ENCODE data around the gene PCMTD2.

Gene PCMTD2

DNA sequence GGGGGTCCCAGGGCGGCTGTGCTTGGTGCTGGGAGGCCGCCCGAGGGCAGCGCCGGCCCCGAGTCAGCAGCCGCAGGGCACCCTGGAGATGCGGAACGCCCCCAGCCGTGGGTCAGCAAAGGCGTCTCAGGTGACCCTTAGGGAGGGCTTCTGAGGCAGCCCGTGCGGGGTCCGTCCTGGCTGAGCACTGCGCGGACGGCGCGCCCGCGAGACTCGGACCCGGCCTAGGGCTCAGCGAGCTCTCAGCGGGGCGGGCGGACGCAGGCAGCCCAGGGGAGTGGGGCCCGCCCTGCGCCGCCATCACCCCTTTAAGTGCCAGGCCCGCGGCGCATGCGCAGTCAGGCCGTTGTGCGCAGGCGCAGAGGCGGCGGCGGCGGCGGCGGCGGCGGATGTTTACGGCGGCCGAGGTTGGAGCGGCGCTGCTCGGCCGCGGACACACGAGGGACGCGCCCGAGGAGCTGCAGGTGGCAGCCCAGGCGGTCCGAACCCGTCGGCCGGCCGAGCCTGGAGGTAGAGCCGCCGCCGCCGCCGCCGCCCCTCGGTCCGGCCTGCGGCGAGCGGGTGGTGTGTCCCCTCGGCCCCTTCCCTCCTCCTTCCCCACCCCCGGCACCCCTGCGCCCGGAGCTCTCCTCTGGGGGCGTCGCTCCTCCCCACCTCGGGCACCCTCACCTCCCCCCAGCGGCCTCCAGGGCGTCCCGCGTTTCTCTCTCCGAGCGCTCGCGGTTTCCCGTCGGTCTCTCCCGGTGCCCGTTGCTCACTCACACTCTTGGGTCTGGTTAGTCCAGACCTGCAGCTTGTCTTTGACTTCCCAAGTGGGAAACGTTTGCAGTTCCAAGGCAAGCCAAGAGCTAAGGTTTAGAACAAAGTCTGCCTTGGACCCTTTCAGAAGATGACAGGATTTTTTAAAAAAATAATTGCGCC, at the start of gene PCMTD2:
Gene PCMTD2, plus strand, starts transcription at position 388 of the 921 bp plus-strand sequence. CDS start 4,218 bp downstream, outside the sequence.
- peak within 1 kb of the TSS; percentile 82 for H3K4me3 ChIP-seq (ENCODE audit: control insufficient read depth, low read depth, low read length)
- TF ChIP-seq, protein P1, sequence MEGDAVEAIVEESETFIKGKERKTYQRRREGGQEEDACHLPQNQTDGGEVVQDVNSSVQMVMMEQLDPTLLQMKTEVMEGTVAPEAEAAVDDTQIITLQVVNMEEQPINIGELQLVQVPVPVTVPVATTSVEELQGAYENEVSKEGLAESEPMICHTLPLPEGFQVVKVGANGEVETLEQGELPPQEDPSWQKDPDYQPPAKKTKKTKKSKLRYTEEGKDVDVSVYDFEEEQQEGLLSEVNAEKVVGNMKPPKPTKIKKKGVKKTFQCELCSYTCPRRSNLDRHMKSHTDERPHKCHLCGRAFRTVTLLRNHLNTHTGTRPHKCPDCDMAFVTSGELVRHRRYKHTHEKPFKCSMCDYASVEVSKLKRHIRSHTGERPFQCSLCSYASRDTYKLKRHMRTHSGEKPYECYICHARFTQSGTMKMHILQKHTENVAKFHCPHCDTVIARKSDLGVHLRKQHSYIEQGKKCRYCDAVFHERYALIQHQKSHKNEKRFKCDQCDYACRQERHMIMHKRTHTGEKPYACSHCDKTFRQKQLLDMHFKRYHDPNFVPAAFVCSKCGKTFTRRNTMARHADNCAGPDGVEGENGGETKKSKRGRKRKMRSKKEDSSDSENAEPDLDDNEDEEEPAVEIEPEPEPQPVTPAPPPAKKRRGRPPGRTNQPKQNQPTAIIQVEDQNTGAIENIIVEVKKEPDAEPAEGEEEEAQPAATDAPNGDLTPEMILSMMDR (conservative IDR thresholded peaks at IDR 0.05; ENCODE audit: control insufficient read depth, insufficient read depth, low read depth, low read length), result no peak
- DNase-seq (ENCODE audit: low read depth), result peak; percentile 66

DNA sequence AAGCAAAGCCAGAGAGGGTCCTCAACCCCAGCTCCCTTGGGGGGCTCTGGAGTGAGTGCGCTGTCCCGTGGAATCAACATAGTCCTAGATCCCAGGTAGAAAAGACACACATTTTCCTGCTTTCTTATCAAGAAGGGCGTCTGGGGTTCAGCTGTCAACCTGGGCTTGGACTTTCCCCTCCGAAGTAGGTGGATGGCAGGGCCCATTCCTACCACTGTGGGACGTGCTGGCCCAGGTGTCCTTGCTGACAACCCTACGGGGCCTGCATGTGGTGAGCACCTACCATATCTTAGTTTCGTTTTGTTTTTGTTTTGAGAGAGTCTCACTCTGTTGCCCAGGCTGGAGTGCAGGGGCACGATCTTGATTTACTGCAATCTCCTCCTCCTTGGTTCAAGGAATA, 48.9 kb upstream of the PCMTD2 start:
- no peak for DNase-seq (ENCODE audit: low read depth)
- H3K4me3 ChIP-seq (ENCODE audit: control insufficient read depth, low read depth, low read length), result no peak overlapping the region
- TF ChIP-seq, protein P1 (conservative IDR thresholded peaks at IDR 0.05; ENCODE audit: control insufficient read depth, insufficient read depth, low read depth, low read length), result no peak

DNA sequence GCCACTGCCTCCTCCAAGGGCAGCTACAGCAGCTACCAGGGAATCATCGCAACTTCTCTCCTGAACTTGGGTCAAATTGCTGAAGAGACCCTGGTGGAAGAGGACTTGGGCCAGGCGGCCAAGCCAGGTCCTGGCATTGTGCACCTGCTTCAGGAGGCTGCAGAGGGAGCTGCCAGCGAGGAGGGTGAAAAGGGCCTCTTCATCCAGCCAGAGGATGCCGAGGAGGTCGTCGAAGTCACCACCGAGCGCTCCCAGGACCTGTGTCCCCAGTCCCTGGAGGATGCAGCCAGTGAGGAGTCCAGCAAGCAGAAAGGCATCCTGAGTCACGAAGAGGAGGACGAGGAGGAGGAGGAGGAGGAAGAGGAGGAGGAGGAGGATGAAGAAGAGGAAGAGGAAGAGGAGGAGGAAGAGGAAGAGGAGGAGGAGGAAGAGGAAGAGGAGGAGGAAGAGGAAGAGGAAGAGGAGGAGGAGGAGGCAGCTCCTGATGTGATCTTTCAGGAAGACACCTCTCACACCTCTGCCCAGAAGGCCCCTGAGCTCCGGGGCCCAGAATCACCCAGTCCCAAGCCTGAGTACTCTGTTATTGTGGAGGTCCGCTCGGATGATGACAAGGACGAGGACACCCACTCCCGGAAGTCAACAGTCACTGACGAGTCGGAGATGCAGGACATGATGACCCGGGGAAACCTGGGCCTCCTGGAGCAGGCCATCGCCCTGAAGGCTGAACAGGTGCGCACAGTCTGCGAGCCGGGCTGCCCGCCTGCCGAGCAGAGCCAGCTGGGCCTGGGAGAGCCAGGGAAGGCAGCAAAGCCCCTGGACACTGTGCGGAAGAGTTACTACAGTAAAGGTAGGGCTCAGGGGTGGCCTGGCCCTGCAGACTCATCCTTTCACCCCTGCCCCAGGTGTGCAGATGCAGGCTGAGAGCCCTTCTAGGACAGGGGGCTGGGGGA, 47.6 kb upstream of the PCMTD2 start:
- DNase-seq (ENCODE audit: low read depth), result no peak
- no peak overlapping the region for H3K4me3 ChIP-seq (ENCODE audit: control insufficient read depth, low read depth, low read length)
- TF ChIP-seq, protein P1 (conservative IDR thresholded peaks at IDR 0.05; ENCODE audit: control insufficient read depth, insufficient read depth, low read depth, low read length), result no peak

DNA sequence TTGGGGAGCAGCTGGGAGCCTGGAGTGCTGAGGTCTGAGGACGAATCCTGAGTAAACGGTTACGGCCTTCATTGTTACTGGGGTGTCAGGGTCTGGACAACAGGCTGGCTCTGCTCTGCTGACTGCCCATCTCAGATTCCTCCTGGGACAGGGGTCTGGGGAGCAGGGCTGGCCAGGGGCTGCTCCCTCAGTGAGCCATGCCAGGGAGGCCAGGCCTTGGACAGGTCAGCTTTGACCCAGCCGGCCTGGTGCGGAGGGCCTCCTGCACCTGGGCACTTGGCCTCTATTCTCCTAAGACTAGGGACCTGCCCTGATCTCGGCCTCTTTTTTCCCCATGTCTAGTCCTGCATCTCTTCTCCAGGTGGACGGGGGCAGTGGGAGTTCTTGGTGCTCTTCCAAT, 46.4 kb upstream of the PCMTD2 start:
- no peak overlapping the region for H3K4me3 ChIP-seq (ENCODE audit: control insufficient read depth, low read depth, low read length)
- TF ChIP-seq, protein P1 (conservative IDR thresholded peaks at IDR 0.05; ENCODE audit: control insufficient read depth, insufficient read depth, low read depth, low read length), result no peak
- DNase-seq (ENCODE audit: low read depth), result no peak

DNA sequence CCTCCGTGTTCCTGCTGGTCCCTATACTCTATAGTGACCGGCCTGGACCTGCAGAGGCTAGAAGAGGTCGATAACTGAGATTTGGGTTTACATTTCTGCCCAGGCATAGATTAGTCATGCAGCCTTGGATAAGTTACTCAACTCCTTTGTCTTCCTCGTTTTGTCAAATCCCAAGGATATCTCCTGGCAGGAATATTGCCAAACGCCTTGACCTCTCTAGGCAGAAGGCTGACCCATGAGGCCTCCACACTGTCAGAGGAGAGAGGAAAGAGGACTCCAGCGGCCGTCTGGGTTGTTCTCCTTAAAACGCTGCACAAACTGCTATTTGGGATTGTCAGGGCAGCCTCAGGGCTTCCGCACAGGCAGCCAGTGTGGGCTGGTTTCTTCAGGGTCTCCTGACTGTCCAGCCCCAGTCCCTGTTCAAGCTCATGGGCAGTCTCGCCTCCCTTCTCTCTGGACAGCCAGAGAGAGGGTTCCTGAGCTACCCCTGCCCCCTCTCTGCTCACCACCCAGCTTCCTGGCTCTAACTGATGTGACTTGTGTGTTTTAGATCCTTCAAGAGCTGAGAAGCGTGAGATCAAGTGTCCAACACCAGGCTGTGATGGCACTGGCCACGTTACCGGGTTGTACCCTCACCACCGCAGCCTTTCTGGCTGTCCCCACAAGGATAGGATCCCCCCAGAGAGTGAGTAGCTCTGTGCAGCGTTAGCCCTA, 44.7 kb upstream of the PCMTD2 start:
- no peak overlapping the region for H3K4me3 ChIP-seq (ENCODE audit: control insufficient read depth, low read depth, low read length)
- TF ChIP-seq, protein P1 (conservative IDR thresholded peaks at IDR 0.05; ENCODE audit: control insufficient read depth, insufficient read depth, low read depth, low read length), result no peak
- DNase-seq (ENCODE audit: low read depth), result no peak
